Measurements from ENCODE around the gene L3MBTL2.

L3MBTL2 gene

GRCh38 chr22:41206719-41207118, 1.6 kb downstream of the L3MBTL2 start:
- in situ Hi-C loops (cut with HindIII; ENCODE audit: low sequenced_read_pairs), result no loop called here

GRCh38 chr22:41215409-41215808, 10.3 kb downstream of the L3MBTL2 start:
- in situ Hi-C loops (cut with HindIII; ENCODE audit: low sequenced_read_pairs), result no loop called here

GRCh38 chr22:41215926-41216325, 10.8 kb downstream of the L3MBTL2 start:
- in situ Hi-C loops (cut with HindIII; ENCODE audit: low sequenced_read_pairs), result no loop called here

DNA sequence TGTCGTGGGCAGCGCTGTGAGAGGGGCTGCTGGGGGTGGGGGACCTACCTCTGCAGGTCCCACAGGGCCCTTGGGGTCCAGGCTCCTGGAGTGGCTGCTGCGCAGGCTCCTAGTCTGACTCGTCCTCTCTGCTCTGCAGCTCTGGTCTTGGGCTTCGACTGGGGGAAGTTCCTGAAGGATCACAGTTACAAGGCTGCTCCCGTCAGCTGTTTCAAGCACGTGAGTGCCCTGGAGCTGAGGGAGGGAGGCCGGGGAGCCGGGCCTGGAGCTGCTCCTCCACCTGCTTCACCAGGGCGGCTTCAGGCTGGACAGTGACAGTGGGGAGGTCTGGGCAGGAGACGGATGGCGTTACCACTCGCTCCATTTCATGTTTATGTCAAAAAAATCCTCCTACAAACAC, 11.9 kb downstream of the L3MBTL2 start:
- in situ Hi-C loops (cut with HindIII; ENCODE audit: low sequenced_read_pairs), result no loop called here

GRCh38 chr22:41217553-41218157, 12.5 kb downstream of the L3MBTL2 start:
- in situ Hi-C loops (cut with HindIII; ENCODE audit: low sequenced_read_pairs), result no loop called here

DNA sequence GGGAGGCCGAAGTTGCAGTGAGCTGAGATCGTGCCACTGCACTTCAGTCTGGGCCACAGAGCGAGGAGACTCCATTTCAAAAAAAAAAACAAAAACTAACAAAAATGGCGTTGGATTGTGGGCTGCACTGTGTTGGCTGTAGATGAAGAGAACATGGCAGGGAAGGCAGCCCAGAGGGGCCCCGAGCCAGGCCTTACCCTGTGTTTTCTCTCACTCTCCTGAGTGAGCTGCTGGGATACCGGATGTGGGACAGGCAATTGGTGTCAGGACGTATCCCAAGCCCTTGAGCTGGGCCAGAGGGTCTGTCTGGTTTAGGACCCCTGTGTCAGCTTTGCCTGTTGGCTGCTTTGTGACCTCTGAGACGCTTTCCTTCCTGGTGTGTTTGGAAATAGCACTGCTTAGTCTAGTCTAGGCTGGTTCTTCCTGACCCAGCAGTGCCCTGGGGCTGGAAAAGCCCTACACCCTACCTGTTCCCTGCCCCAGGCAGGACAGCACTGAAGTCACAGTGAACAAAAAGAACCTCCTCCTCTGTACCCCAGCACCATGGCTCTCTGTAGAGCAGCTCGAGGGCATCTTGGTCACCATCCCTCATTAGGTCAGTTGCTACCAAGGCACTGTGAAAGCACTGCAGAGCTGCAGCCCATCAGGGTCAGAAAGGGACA, 17.9 kb downstream of the L3MBTL2 start:
- in situ Hi-C loops (cut with HindIII; ENCODE audit: low sequenced_read_pairs), result no loop called here

- in situ Hi-C loops (cut with HindIII; ENCODE audit: low sequenced_read_pairs), result no loop called here
Measured at GRCh38 chr22:41223535-41223934, 18.4 kb downstream of the L3MBTL2 start.

DNA sequence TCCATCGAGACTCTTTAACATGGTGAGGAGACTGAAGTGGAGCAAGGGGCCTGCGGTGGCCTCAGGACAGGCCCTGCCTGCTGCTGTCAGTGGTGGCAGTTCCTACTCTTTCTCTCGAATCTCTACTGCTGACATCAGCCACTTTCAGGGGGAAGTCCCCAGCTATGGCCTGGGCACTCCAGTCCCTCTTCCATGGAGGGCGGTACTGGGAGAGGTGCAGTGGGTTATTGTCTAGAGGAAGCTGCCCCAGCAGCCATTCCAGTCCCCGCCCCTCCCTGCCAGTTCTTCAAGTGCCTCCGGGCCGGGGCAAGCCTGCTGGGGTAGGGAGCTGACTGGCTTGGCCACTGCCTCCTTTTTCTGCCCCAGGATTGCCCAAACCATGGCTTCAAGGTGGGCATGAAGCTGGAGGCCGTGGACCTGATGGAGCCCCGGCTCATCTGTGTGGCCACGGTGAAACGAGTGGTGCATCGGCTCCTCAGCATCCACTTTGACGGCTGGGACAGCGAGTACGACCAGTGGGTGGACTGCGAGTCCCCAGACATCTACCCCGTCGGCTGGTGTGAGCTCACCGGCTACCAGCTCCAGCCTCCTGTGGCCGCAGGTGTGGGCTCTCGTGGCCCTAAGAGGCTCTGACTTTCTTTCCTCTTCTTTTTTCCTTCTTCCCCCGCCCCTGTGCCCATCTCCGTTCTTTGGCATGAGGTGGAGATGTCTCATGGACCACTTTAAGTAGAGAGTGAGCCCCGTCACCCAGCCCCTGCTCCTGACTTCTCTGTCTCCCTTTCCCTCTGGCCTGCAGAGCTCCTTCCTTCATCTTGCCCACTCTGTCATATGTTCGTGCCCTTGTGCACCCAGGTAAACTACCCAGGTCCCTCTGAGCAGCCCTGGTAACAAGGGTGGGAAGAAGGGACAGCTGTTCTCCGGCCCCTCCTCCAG, 21.9 kb downstream of the L3MBTL2 start:
- in situ Hi-C loops (cut with HindIII; ENCODE audit: low sequenced_read_pairs), result no loop called here

DNA sequence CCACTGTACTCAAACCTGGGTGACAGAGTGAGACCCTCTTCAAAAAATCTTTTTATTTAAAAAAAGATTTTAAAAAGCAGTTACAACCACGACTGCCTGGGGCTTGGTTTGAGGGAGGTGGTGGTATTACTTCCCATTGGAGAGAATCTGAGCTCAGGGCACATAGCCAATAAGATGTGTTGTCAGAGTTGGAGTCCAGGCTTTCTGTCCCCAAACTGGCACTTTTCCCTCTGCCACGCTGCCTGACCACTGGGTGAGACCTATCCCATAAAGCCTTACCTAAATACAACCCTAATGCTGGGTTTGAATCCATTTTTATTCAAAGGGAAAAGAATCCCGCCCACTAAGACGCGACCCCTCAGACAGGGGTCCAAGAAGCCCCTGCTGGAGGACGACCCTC, 24.1 kb downstream of the L3MBTL2 start:
- in situ Hi-C loops (cut with HindIII; ENCODE audit: low sequenced_read_pairs), result no loop called here

- in situ Hi-C loops (cut with HindIII; ENCODE audit: low sequenced_read_pairs), result no loop called here
Measured at GRCh38 chr22:41229730-41230400, 24.8 kb downstream of the L3MBTL2 start.

DNA sequence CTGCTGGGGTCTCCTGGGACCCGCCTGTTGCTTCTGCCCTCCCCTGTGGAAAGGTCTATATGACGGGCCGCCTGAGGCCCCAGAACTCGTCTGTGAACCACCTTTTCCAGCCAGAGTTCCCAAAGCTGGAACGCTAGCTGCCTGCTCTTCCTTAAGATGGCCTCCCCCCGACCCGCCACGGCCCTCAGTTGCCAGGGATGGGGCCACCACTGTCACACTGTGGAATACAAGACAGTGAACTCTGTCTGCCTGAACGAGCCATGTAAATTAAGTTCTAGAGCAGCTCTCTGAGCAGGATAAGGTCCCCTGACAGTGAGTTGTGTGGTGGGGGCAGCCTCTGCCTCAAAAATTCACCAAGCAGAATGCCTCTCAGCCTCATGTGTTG, 25.3 kb downstream of the L3MBTL2 start:
- in situ Hi-C loops (cut with HindIII; ENCODE audit: low sequenced_read_pairs), result no loop called here

- in situ Hi-C loops (cut with HindIII; ENCODE audit: low sequenced_read_pairs), result no loop called here
Measured at GRCh38 chr22:41231369-41231768, 26.3 kb downstream of the L3MBTL2 start.

DNA sequence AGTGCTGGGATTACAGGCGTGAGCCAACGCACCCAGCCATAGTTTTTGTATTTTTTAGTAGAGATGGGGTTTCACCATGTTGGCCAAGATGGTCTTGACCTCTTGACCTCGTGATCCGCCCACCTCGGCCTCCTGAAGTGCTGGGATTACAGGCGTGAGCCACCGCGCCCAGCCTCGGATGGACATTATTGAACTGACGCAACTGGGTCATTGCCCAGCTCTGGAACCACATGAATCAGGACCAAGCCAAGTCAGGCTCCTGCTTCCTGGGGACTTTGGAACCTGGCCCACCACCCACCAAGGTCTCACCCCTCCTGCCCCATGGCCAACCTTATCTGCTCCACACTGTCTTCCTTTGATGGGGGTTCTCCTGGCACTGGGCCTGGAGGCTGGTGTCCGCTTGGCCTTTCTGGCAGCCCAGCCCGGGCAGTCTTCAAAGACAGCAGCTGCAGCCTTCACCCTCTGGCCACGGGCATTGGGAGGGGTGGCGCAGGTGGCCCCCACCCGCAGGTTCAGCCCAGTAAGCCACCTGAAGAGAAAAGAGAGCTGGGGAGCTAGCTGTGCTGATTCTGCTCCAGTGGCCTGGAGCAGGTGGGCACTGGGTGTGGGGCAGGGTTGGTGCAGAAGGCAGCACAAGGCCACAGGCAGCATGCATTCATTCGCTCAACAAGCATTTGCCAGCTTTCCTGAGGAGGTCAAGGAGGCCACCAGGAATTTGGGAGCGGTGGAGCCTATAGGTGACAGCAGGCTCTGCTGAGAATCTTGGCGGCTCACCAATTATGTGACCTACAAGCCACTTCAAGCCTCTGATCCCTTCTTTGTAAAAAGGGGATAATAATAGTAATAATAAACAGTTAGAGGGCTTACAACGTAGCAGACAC, 29.9 kb downstream of the L3MBTL2 start:
- in situ Hi-C loops (cut with HindIII; ENCODE audit: low sequenced_read_pairs), result no loop called here

DNA sequence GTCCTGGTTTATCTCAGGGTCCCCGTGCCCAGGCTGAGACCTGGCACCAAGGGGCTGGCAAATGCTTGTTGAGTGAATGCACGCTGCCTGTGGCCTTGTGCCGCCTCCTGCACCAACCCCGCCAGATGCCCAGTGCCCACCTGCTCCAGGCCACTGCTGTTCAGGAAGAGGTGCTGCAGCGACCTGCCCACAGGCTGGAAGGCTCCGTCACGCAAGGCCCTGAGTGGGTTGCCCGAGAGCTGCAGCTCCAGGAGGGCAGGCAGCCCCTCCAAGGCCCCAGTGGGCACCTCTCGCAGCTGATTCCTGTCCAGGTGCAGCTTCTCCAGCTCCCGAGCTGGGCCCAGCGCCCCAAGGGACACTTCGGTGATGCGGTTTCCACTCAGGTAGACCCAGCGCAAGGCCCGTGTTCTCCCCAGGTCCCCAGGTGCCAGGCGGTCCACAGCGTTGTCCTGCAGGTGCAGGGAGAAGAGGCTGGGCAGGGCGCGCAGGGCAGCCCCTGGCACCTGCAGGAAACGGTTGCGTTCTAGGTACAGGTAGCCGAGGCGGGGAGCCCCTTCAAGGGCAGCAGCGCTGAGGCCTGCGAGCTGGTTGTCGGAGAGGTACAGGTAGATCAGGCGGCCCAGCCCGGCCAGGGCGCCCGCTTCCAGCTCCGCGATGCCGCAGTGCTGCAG, 32.1 kb downstream of the L3MBTL2 start:
- in situ Hi-C loops (cut with HindIII; ENCODE audit: low sequenced_read_pairs), result no loop called here

DNA sequence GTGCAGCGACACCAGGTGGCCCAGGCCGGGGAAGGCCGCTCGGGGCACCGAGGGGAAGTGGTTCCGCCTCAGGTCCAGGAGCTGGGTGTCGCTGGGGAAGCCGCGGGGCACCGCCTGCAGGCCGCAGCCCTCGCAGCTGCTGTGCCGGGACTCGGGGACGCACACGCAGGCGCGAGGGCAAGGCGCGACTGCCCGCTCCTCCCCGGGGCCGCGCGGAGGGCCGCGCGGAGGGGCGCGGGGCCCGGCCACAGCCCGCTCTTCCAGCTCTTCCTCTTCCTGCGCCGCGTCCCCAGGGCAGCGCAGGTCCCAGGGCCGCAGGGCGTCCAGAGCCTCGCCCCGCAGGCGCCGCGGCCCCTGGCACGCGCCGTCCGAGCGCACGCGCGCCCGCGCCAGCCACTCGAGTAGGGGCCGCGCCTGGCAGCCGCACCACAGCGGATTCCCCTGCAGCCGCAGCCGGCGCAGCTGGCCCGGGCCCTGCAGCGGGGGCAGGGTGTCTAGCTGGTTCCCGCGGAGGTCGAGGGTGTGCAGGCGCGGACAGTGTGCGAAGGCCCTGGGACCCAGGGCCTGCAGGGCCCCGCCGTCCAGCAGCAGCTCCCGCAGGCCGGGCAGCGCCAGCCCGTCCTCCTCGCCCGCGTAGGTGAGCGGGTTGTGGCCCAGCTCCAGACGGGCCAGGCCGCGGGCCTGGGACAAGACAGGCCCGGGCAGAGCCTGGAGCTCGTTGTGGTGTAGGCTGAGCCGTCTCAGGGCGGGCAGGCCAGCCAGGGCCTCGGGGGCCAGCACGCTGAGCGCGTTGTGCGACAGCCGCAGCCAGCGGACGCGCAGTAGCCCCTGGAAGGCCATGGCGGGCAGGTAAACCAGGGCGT, 32.8 kb downstream of the L3MBTL2 start:
- in situ Hi-C loops (cut with HindIII; ENCODE audit: low sequenced_read_pairs), result no loop called here

DNA sequence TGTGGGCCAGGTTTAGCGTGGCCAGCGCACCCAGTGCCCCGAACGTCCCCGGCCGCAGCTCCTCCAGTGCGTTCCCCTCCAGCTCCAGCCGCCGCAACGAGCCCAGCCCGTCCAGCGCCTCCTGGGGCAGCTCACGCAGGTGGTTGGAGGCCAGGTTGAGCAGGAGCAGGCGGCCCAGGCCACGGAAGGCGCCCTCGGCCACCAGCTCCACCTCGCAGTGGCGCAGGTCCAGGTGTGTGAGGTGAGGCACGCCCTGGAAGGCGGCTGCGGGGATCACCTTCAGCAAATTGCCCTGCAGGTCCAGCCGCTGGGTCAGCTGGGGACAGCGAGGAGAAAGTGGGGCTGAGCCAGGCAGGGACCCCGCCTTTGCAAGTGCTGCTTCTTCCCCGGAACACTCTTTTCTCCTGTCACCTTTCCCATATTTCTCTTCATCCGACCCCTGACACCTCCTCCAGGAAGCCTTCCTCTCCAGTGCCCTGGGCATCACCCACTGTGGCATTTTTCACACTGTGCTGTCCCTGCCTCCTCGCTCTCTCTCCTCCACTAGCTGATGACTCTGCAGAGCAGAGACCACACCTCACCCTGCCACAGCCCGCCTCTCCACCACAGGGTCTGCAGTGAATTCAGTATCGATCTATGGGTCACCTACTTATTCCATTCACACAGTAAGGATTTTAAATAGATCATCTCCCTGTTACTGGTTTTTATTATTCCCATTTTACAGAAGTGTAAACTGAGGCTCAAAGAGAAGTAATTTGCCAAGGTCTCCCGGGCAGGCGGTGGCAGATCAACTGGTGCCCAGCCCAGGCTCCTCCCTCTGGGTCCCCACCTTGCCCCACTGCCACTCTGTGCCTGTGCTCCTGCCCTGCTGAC, 33.7 kb downstream of the L3MBTL2 start:
- in situ Hi-C loops (cut with HindIII; ENCODE audit: low sequenced_read_pairs), result no loop called here

GRCh38 chr22:41239443-41240128, 34.5 kb downstream of the L3MBTL2 start:
- in situ Hi-C loops (cut with HindIII; ENCODE audit: low sequenced_read_pairs), result no loop called here

Measured in endothelial cell of hepatic sinusoid (primary cell).